Stimulated activated CD8-positive, alpha-beta memory T cell treated with anti-CD3 and anti-CD28 coated beads, Interleukin-15, amount 100 ng/mL, for 1 hour (primary cell): ENCODE results near the gene SLC25A12.

Source experiments
- DNase-seq: peaks from one replicate; pipeline ENCODE4 v3.0.0-alpha.2; 2020; ENCODE audit warnings: low read depth

The SLC25A12 gene

GRCh38 chr2:171889333-171889732 is 4.7 kb downstream of the SLC25A12 start:
- no peak for DNase-seq

- DNase-seq: no peak
Measured at GRCh38 chr2:171883275-171883893, 10.7 kb downstream of the SLC25A12 start.

- DNase-seq: no peak
Measured at GRCh38 chr2:171882089-171882769, 11.8 kb downstream of the SLC25A12 start.

GRCh38 chr2:171880774-171881173 is 13.3 kb downstream of the SLC25A12 start:
- DNase-seq: no peak

GRCh38 chr2:171879865-171880264 is 14.2 kb downstream of the SLC25A12 start:
- no peak for DNase-seq

GRCh38 chr2:171878481-171878993 is 15.5 kb downstream of the SLC25A12 start:
- DNase-seq: no peak

GRCh38 chr2:171874963-171875362 is 19.1 kb downstream of the SLC25A12 start:
- no peak for DNase-seq

GRCh38 chr2:171874517-171874916 is 19.5 kb downstream of the SLC25A12 start:
- no peak for DNase-seq

- DNase-seq: no peak
Measured at GRCh38 chr2:171864357-171864985, 29.6 kb downstream of the SLC25A12 start.

- DNase-seq: no peak
Measured at GRCh38 chr2:171862501-171862900, 31.5 kb downstream of the SLC25A12 start.

- no peak for DNase-seq
Measured at GRCh38 chr2:171858397-171858958, 35.6 kb downstream of the SLC25A12 start.

GRCh38 chr2:171855401-171855800 is 38.6 kb downstream of the SLC25A12 start:
- DNase-seq: no peak

GRCh38 chr2:171852366-171852888 is 41.6 kb downstream of the SLC25A12 start:
- DNase-seq: no peak

- DNase-seq: no peak
Measured at GRCh38 chr2:171847627-171848026, 46.4 kb downstream of the SLC25A12 start.

GRCh38 chr2:171846894-171847293 is 47.1 kb downstream of the SLC25A12 start:
- no peak for DNase-seq

- DNase-seq: no peak
Measured at GRCh38 chr2:171841996-171842395, 52.0 kb downstream of the SLC25A12 start.

GRCh38 chr2:171837736-171838135 is 56.3 kb downstream of the SLC25A12 start:
- no peak for DNase-seq

- DNase-seq: no peak
Measured at GRCh38 chr2:171836146-171836910, 57.7 kb downstream of the SLC25A12 start.

GRCh38 chr2:171835386-171835785 is 58.7 kb downstream of the SLC25A12 start:
- DNase-seq: no peak

- no peak for DNase-seq
Measured at GRCh38 chr2:171834286-171834685, 59.8 kb downstream of the SLC25A12 start.

GRCh38 chr2:171832489-171832888 is 61.6 kb downstream of the SLC25A12 start:
- no peak for DNase-seq

GRCh38 chr2:171830039-171830438 is 64.0 kb downstream of the SLC25A12 start:
- DNase-seq: no peak
